ENCODE measurements around the gene FBRS. TPM values are rescaled to one million over a fixed set of nuclear protein-coding genes. Genes with fewer than 3 reads are reported as not detected.
"Not testable (repeated sequence)": the region's sequence is repeated elsewhere in the genome, so short reads cannot be mapped to it uniquely, and the experiment has no call there.

Gene FBRS
- total RNA-seq, 1 experiment from 2014 or later: 11.5 TPM

DNA sequence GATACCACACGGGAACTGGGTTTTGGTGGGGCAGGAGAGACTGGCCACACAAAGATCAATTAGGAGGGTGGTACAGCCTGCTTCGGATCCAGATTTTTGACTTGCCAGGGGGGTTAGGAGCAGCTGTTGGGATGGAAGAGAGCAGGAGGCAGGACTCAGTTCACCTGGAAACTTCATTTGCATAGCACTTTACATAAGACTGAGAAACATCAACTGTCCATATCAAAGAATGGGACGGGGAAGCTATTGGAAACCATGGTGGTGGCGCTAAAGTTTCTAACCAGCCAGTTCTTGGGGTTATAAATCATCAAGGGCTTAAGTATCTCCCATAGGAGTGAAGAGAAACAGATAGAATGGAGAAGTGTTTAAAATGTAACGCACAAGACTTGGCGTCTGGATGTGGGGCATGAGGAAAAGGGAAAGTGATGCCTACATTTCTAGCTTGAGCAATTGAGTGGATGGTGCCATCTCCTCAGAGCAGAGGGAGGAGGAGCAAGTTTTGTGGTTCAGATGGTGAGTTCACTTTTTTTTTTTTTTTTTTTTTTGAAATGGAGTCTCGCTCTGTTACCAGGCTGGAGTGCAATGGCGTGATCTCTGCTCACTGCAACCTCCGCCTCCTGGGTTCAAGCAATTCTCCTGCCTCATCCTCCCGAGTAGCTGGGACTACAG, 34.3 kb downstream of the FBRS start:
- H3K4me3 ChIP-seq (ENCODE audit: insufficient read depth, low read depth, low read length): no peak overlapping the region
- peaks cover 90% of the 10 kb centered on the region for H3K27me3 ChIP-seq (ENCODE audit: control insufficient read depth, insufficient read depth, low read length)
- H3K36me3 ChIP-seq (replicated peaks; ENCODE audit: control insufficient read depth, insufficient read depth, low read length): no peaks in the 10 kb centered on the region
- peak; percentile 74 for DNase-seq

DNA sequence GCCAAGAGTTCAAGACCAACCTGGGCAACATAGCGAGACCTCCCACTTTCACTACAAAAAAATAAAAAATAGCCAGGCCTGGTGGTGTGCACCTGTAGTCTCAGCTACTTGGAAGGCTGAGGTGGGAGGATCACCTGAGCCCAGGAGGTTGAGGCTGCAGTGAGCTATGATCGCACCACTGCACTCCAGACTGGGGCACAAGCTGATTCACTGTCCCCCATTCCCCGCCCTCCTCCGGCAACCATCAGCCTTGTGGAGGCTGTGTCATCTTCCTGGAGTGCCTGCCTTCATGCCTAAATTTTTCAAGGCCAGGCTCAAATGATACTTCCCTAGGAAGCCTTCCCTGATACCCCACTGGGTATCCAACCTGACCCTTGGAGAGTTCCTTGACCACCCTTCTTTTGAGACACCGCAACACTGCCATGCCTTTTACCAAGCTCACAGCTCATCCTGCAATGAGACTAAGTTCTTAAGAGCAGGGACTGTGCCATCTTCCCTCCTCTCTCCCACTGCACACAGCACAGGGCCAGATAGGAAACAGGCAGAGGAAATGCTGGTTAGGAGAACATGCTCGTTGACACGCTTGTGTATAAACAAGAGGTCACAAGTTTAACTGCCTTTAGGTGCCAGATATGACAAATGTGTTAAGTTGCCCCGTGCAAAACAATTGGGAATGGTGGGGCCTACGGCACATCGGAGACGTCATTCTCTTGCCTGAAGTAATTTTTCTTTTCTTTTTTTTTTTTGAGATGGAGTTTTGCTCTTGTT, 36.9 kb downstream of the FBRS start:
- Histone ChIP-seq H3K4me3 (ENCODE audit: insufficient read depth, low read depth, low read length) (no peak overlapping the region), H3K27me3 (ENCODE audit: control insufficient read depth, insufficient read depth, low read length) (peaks cover 68% of the 10 kb centered on the region)
- no peak for DNase-seq

DNA sequence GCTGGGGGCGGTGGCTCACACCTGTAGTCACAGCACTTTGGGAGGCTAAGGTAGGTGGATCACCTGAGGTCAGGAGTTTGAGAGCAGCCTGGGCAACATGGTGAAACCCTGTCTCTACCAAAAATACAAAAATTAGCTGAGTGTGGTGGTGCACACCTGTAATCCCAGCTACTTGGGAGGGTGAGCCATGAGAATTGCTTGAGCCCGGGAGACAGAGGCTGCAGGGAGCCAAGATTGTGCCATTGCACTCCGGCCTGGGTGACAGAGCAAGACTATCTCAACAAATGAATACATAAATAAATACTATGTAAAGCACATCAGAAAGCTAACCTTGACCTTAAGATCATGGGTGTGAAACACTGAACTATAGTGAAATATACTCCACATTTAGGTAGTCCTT, 38.4 kb downstream of the FBRS start:
- H3K36me3 ChIP-seq (replicated peaks; ENCODE audit: control insufficient read depth, insufficient read depth, low read length); DNase-seq; H3K4me3 ChIP-seq (ENCODE audit: insufficient read depth, low read depth, low read length): not testable (repeated sequence)
- H3K27me3 ChIP-seq (ENCODE audit: control insufficient read depth, insufficient read depth, low read length): peaks cover 52% of the 10 kb centered on the region

More for the DNA sequence above, 36.9 kb downstream of the FBRS start:
- peaks cover 2% of the 10 kb centered on the region; the same call in 1 of the 2 replicates for H3K36me3 ChIP-seq (replicated peaks; ENCODE audit: control insufficient read depth, insufficient read depth, low read length)

DNA sequence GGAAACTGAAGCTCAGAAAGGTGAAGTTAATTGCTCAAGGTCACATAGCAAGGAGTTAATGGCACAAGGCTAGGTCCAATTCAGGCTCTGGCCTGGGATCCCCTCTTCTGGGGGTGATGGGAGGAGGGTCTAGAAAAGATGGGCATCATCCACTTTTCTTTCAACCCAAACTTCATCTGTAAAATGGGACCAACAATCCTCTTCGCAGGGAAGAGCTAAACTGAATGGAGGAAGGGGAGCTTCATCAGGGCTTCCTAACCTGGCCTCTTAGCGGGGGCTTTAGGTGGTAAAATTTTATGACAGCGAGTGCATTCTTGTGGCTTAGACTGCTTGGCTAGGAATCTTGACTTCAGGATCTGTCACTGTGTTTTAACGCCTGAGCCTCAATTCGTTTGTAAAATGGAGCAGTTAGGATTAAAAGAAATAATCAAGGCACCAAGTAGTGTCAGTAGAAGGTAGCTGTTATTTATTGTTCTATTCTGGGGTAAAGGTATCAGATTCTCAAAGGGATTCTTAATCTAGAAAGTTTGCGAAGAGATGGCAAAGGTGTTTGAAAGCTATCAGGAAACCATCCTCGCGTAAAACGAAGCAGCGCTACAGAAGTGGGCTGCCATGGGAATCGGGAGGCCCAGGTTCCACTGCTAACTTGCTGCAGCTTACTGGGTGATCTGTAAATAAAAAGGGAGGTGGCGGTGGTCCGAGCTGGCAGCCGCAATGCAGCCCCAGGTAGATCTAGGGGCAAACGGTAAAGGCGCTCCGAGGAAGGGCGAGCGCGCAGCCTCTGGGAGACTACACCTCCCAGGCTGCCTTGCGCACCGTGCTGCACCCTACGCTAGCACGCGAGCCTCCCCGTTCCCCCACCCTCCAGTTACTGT, 39.3 kb downstream of the FBRS start:
- DNase-seq: peak; percentile 96
- peak overlapping the region; percentile 98 for H3K4me3 ChIP-seq (ENCODE audit: insufficient read depth, low read depth, low read length)
- H3K27me3 ChIP-seq (ENCODE audit: control insufficient read depth, insufficient read depth, low read length): peaks cover 44% of the 10 kb centered on the region
- H3K36me3 ChIP-seq (replicated peaks; ENCODE audit: control insufficient read depth, insufficient read depth, low read length): peaks cover 10% of the 10 kb centered on the region

DNA sequence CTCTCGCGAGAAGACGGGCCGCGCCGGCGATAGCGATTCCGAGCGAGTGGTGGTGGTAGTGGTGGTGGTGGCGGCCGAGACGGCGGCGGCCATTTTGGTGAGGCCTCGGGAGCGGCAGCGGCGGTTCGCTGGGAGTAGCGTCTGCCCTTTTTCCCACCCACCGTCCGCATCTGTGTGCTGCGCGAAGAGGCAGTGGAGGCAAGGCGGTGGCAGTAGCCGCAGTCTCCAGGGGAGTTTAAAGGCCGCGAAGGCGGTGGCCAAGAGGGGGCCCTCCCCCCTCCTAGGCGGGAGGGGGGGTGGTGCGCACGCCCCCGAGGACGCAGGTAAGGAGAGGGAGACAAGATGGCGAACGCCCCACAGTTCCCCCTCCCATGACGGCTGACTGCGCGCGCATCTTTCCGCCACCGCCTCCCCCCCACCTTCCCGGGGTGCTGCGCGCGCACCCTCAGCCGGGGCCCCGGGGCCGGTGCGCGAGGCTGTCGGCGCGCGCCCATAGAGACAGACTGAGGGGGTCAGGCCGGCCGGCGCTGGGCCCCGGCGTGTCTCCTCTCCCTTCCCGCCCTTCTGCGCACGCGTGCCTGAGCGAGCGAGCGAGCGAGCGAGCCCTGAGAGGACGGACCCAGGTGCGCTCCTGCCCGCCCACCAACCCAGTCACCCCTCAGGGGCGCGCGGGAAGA, 40.0 kb downstream of the FBRS start:
- peaks cover 11% of the 10 kb centered on the region for H3K36me3 ChIP-seq (replicated peaks; ENCODE audit: control insufficient read depth, insufficient read depth, low read length)
- DNase-seq: peak; percentile 100
- peaks cover 36% of the 10 kb centered on the region for H3K27me3 ChIP-seq (ENCODE audit: control insufficient read depth, insufficient read depth, low read length)
- peak overlapping the region; percentile 98 for H3K4me3 ChIP-seq (ENCODE audit: insufficient read depth, low read depth, low read length)

DNA sequence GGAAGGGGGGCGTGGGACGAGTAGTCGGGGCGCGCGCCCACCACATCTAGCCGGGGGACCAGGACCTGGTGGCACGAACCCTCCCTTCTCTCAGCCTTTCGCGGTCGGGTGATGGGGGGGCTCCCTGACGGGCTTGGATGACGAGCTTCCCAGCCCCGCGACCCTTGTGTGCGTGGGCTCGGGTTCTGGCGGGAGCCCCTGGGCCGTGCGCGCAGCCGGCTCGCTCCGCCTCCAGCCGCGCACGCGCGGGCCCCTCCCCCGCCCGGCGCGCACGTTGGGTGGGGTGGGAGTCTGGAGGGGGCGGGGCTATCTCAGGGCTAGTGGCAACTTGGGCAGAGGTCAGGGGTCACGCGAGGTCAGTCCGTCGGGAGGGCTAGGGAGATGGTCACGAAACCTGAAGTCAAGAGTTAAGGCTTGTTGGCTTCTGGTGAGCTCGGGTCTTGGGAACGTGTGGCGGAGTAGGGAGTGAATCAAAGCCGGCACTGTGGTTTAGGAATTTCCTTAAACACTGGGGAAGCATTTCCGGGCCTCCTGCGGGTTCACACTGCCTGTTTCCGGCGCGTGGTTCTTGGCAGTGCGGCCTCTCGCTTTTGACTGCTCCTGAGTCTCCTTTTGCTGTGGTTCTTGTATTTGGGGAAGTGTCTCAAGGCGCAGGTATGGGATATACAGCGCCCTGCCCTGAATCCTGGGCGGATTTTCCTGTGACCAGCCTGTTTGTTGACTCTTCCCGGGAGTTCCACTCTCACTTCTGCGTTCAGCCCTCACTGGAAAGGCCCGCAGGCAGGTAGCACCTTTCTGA, 40.8 kb downstream of the FBRS start, which contains the start of gene SRCAP:
SRCAP (plus strand) TSS at position 356 of the 799 bp plus-strand sequence. CDS start 1,654 bp downstream, outside the sequence.
- Histone ChIP-seq H3K36me3 (replicated peaks; ENCODE audit: control insufficient read depth, insufficient read depth, low read length) (peaks cover 12% of the 10 kb centered on the region), H3K27me3 (ENCODE audit: control insufficient read depth, insufficient read depth, low read length) (peaks cover 29% of the 10 kb centered on the region), H3K4me3 (ENCODE audit: insufficient read depth, low read depth, low read length) (peak within 1 kb of the TSS; percentile 98)
- DNase-seq: peak; percentile 98

DNA sequence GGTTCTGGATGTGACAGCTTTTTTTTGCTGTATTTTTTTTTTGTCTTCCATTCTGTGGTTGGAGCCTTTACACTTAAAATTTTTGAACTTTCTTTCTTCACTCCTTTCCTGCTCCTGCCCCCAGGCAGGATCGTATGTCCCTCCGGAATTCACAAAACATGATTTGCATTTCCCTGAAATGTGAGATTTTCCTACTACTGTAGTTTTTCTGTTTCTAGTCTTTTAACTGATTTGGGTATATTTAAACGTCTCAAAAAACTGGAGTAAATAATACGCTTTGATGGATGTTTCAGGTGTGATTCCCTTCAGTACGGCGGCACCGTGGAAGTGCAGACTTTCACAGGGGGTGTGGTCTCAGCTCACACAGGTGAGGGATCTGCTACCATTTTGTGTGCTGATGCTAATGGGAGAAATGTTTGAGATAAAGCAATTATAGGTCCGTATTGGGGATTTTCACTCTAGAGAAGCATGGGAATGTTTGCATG, 41.4 kb downstream of the FBRS start:
- Histone ChIP-seq H3K27me3 (ENCODE audit: control insufficient read depth, insufficient read depth, low read length) (peaks cover 25% of the 10 kb centered on the region), H3K4me3 (ENCODE audit: insufficient read depth, low read depth, low read length) (peak overlapping the region; percentile 98), H3K36me3 (replicated peaks; ENCODE audit: control insufficient read depth, insufficient read depth, low read length) (peaks cover 17% of the 10 kb centered on the region)
- DNase-seq: peak; percentile 35

DNA sequence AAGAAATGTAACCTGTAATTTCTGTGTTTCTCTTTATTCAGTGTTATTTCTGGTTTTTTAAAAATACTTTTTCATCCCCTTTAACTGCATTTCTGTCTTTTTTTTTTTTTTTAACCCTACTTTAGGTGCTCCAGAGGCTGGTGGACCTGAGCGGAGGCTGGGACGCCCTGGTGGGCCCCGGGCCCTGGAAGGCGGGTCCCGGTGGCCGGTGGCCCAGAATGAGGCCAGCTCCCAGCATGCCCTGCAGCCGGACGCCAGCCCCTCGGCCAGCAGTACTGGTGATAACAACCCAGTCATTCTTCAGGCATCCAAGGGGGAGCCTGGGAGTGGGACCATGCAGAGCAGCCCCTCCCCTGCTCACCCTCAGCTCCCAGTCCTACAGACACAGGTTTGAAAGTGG, 42.3 kb downstream of the FBRS start:
- Histone ChIP-seq H3K27me3 (ENCODE audit: control insufficient read depth, insufficient read depth, low read length) (peaks cover 17% of the 10 kb centered on the region), H3K36me3 (replicated peaks; ENCODE audit: control insufficient read depth, insufficient read depth, low read length) (peaks cover 19% of the 10 kb centered on the region), H3K4me3 (ENCODE audit: insufficient read depth, low read depth, low read length) (no peak overlapping the region)
- peak; percentile 38 for DNase-seq

DNA sequence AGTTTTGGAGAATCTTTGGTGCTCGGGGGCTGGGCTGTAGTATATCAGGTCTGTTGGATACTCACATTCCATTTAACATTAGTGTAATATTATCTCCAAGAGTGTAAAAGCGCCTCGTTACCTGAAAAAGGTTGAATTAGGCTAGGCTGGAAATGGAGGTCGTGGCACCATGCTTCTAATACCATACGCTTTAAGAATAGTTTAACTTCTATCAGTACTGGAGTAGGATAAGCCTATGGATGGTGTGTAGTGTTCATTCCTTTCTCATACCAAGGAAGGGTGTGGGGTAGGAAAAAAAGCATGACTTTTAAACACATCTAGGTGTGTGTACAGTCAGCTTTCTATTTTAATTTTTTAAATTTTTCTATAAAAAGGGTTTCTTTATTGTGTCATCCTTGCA, 42.7 kb downstream of the FBRS start:
- peaks cover 19% of the 10 kb centered on the region for H3K36me3 ChIP-seq (replicated peaks; ENCODE audit: control insufficient read depth, insufficient read depth, low read length)
- DNase-seq: no peak
- peaks cover 14% of the 10 kb centered on the region for H3K27me3 ChIP-seq (ENCODE audit: control insufficient read depth, insufficient read depth, low read length)

DNA sequence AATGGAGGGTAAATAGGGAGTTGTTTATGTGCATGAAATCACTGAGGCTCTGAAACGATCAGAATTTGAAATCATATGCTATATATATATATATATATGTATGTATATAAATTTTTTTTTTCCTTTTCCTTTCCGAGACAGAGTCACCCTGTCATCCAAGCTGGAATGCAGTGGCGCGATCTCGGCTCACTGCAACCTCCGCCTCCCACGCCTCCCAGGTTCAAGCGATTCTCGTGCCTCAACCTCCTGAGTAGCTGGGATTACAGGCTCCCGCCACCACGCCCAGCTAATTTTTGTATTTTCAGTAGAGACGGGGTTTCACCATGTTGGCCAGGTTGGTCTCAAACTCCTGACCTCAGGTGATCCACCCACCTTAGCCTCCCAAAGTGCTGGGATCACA, 44.8 kb downstream of the FBRS start:
- not testable (repeated sequence) for DNase-seq; H3K27me3 ChIP-seq (ENCODE audit: control insufficient read depth, insufficient read depth, low read length); H3K4me3 ChIP-seq (ENCODE audit: insufficient read depth, low read depth, low read length)
- H3K36me3 ChIP-seq (replicated peaks; ENCODE audit: control insufficient read depth, insufficient read depth, low read length): peaks cover 33% of the 10 kb centered on the region

More for the DNA sequence above, 42.7 kb downstream of the FBRS start:
- H3K4me3 ChIP-seq (ENCODE audit: insufficient read depth, low read depth, low read length): no peak overlapping the region

DNA sequence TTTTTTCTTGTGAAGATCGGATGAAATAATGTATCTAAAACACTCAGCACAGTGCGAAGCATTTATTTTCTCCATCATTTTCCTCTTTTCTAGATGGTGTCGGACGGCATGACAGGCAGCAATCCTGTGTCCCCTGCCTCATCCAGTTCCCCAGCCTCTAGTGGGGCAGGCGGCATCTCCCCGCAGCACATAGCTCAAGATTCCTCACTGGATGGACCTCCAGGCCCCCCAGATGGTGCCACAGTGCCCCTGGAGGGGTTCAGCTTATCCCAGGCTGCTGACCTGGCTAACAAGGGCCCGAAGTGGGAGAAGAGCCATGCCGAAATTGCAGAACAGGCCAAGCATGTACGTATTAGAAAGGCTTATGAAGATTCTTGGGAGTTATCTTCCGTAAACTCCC, 45.7 kb downstream of the FBRS start:
- H3K4me3 ChIP-seq (ENCODE audit: insufficient read depth, low read depth, low read length): no peak overlapping the region
- peaks cover 35% of the 10 kb centered on the region for H3K36me3 ChIP-seq (replicated peaks; ENCODE audit: control insufficient read depth, insufficient read depth, low read length)
- H3K27me3 ChIP-seq (ENCODE audit: control insufficient read depth, insufficient read depth, low read length): no peaks in the 10 kb centered on the region
- no peak for DNase-seq

DNA sequence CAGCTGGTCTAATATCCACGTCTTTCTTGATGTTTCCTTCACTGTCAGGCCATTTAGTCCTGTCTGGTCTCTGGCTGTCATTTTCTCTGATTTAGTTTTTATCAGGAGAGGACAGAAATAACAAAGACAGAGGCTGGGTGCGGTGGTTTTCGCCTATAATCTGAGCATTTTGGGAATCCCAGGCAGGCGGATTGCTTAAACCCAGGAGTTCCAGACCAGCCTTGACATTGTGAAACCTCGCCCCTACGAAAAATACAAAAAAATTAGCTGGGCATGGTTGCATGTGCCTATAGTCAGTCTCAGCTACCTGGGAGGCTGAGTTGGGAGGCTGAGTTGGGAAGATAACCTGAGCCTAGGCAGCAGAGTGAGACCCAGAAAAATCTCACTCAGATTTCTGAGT, 47.8 kb downstream of the FBRS start:
- Histone ChIP-seq H3K4me3 (ENCODE audit: insufficient read depth, low read depth, low read length) (no peak overlapping the region), H3K36me3 (replicated peaks; ENCODE audit: control insufficient read depth, insufficient read depth, low read length) (peaks cover 49% of the 10 kb centered on the region), H3K27me3 (ENCODE audit: control insufficient read depth, insufficient read depth, low read length) (no peaks in the 10 kb centered on the region)
- DNase-seq: no peak

DNA sequence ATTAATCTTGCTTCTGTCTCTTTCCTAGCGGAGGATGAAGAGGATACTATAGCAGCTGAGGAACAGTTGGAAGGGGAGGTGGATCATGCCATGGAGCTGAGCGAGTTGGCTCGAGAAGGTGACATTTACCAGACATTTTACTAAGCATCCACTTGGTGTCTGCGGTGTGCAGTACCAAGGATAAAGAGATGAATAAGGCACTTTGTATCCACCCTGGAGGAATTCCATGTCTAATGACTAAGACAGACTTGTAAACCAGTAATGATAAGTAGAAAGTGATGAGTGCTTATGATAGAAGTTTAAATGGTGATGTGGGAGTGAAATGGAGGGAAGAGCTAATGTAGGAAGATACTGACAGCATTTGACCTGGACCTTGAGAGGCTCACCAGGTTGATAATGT, 52.7 kb downstream of the FBRS start:
- H3K27me3 ChIP-seq (ENCODE audit: control insufficient read depth, insufficient read depth, low read length): no peaks in the 10 kb centered on the region
- H3K36me3 ChIP-seq (replicated peaks; ENCODE audit: control insufficient read depth, insufficient read depth, low read length): peaks cover 71% of the 10 kb centered on the region
- H3K4me3 ChIP-seq (ENCODE audit: insufficient read depth, low read depth, low read length): no peak overlapping the region
- no peak for DNase-seq

Measured in H7 (cell line).